Glutamatergic neuron (in vitro differentiated cells): Measurements from ENCODE around the gene USP15. TPM values are rescaled to one million over a fixed set of nuclear protein-coding genes. Genes with fewer than 3 reads are reported as not detected.

Source experiments
- DNase-seq: peaks from one replicate; pipeline ENCODE4 v3.0.0; 2022
- H3K27ac Mint-ChIP-seq: one replicate; pipeline ENCODE4 v1.8.0; 2020; ENCODE audit warnings: mild to moderate bottlenecking, mixed read lengths, inconsistent platforms; ENCODE audit not compliant: unreplicated experiment
- H3K27me3 Mint-ChIP-seq: one replicate; pipeline ENCODE4 v1.8.0; 2020; ENCODE audit warnings: mild to moderate bottlenecking, moderate library complexity, mixed read lengths, inconsistent platforms; ENCODE audit not compliant: unreplicated experiment
- H3K36me3 Mint-ChIP-seq: one replicate; pipeline ENCODE4 v1.8.0; 2020; ENCODE audit warnings: mild to moderate bottlenecking, mixed read lengths, inconsistent platforms; ENCODE audit not compliant: unreplicated experiment
- H3K4me1 Mint-ChIP-seq: one replicate; pipeline ENCODE4 v1.8.0; 2020; ENCODE audit warnings: mild to moderate bottlenecking, low read depth, mixed read lengths, inconsistent platforms; ENCODE audit not compliant: unreplicated experiment
- H3K4me3 Mint-ChIP-seq: one replicate; pipeline ENCODE4 v1.8.0; 2020; ENCODE audit warnings: mild to moderate bottlenecking, mixed read lengths, inconsistent platforms; ENCODE audit not compliant: unreplicated experiment
- H3K9me3 Mint-ChIP-seq: one replicate; pipeline ENCODE4 v1.8.0; 2020; ENCODE audit warnings: mild to moderate bottlenecking, moderate library complexity, mixed read lengths, inconsistent platforms; ENCODE audit not compliant: unreplicated experiment
- CTCF ChIP-seq: fragments of 200-600 bp; sonication (generic); IDR thresholded peaks from one replicate; pipeline ENCODE4 v1.5.0; 2021; ENCODE audit not compliant: partially characterized antibody, unreplicated experiment
- total RNA-seq: library from RNA; stranded (reverse); fragmentation: NEBNext Ultra II Directional; extraction: Animal tissue kit (Norgen Biotek cat#: 25700); gene quantifications from one replicate; pipeline ENCODE4 v1.2.1, GENCODE V29; 2021; ENCODE audit not compliant: unreplicated experiment

The USP15 gene
- total RNA-seq, 1 donor from 2014 or later = 74.4 TPM

GRCh38 chr12:62256408-62257096 is 3.7 kb upstream of the USP15 start:
- Mint-ChIP-seq H3K36me3 (no peaks in the 10 kb centered on the region), H3K4me3 (no peak overlapping the region)

GRCh38 chr12:62258231-62258630 is 2.0 kb upstream of the USP15 start:
- Mint-ChIP-seq H3K27ac (no peak overlapping the region), H3K4me1 (peaks cover 2% of the 10 kb centered on the region), H3K9me3 (peaks cover 10% of the 10 kb centered on the region), H3K36me3 (no peaks in the 10 kb centered on the region), H3K27me3 (peaks cover 5% of the 10 kb centered on the region), H3K4me3 (no peak overlapping the region)
- no peak for TF ChIP-seq CTCF
- DNase-seq = no peak

More at GRCh38 chr12:62256408-62257096, 3.7 kb upstream of the USP15 start:
- peaks cover 10% of the 10 kb centered on the region for H3K9me3 Mint-ChIP-seq
- H3K27ac Mint-ChIP-seq = no peak overlapping the region
- no peak for DNase-seq
- H3K4me1 Mint-ChIP-seq = peaks cover under 1% of the 10 kb centered on the region
- no peak for TF ChIP-seq CTCF
- H3K27me3 Mint-ChIP-seq = peaks cover 5% of the 10 kb centered on the region

GRCh38 chr12:62258941-62259630 is 1.1 kb upstream of the USP15 start:
- H3K27ac Mint-ChIP-seq = peak overlapping the region; percentile 99
- peak overlapping the region; percentile 99 for H3K4me3 Mint-ChIP-seq
- peaks cover 2% of the 10 kb centered on the region for H3K4me1 Mint-ChIP-seq
- peaks cover 5% of the 10 kb centered on the region for H3K27me3 Mint-ChIP-seq
- no peaks in the 10 kb centered on the region for H3K36me3 Mint-ChIP-seq
- H3K9me3 Mint-ChIP-seq = peaks cover 10% of the 10 kb centered on the region
- TF ChIP-seq CTCF = no peak
- no peak for DNase-seq

GRCh38 chr12:62259631-62259992 is 592 bp upstream of the USP15 start:
- H3K27ac Mint-ChIP-seq = peak overlapping the region; percentile 99
- no peaks in the 10 kb centered on the region for H3K36me3 Mint-ChIP-seq
- TF ChIP-seq CTCF = no peak
- peak overlapping the region; percentile 99 for H3K4me3 Mint-ChIP-seq
- peaks cover 5% of the 10 kb centered on the region for H3K27me3 Mint-ChIP-seq
- H3K9me3 Mint-ChIP-seq = peaks cover 10% of the 10 kb centered on the region
- H3K4me1 Mint-ChIP-seq = peaks cover 2% of the 10 kb centered on the region
- no peak for DNase-seq
